Gastrocnemius medialis (tissue), 4 donors: ENCODE measurements around the gene FSTL1.

Source experiments
- CTCF ChIP-seq, 5 experiments: fragments of 450-650 bp in 3 of 5; fragments of 200-600 bp in 2 of 5; sonication (generic) in 2 of 5; IDR thresholded peaks in 4 of 5; conservative IDR thresholded peaks in 1 of 5; 1 replicate in 4 of 5; 2 replicates in 1 of 5; pipeline ENCODE4 v1.5.1; 2016 to 2019; ENCODE audit warnings: antibody characterized with exemption in 5 of 5, mild to moderate bottlenecking in 3 of 5, moderate library complexity in 3 of 5
- POLR2A ChIP-seq, 2 donors: fragments of 450-650 bp; IDR thresholded peaks; one replicate each; pipeline ENCODE4 v1.6.1; 2017; ENCODE audit warnings: antibody characterized with exemption in 2 of 2, mild to moderate bottlenecking in 2 of 2, moderate library complexity in 2 of 2

- TF ChIP-seq CTCF (IDR thresholded peaks at IDR 0.05 in 4 of 5, conservative IDR thresholded peaks at IDR 0.05 in 1 of 5), result no peak
- TF ChIP-seq POLR2A (IDR thresholded peaks at IDR 0.05), result no peak
These were observed 17.0 kb downstream of the FSTL1 start for GRCh38 chr3:120433662-120434331.
